Kasumi-1 (cell line): ENCODE results near the gene GPR150.

Experiments
- DNase-seq, 2 experiments: peaks; one replicate each; lab custom pipeline; 2025; lab: John Stamatoyannopoulos, UW

The GPR150 gene

GRCh38 chr5:95652849-95653248, 33.0 kb downstream of the GPR150 start:
- no peak for DNase-seq

DNA sequence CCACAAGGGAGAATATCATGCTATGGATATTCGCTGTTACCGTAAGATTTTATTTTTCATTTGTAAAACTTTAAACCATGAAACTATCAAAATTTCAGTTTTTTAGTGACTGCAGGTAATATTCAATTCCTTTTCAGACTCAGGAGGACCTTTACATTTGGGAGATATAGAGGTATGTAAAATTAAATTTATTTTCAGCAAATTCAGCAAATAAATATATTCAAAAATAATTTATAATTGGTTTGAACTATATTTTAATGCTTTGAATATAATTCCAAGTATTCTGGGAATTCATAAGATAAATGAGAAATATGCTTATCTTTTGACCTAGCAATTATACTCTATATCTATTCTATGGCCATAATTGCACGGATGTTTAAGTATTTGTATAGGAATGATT, 34.3 kb downstream of the GPR150 start:
- no peak for DNase-seq

GRCh38 chr5:95655575-95655974, 35.7 kb downstream of the GPR150 start:
- DNase-seq: no peak

GRCh38 chr5:95660060-95660459, 40.2 kb downstream of the GPR150 start:
- no peak for DNase-seq

GRCh38 chr5:95662946-95663345, 43.1 kb downstream of the GPR150 start:
- no peak for DNase-seq

DNA sequence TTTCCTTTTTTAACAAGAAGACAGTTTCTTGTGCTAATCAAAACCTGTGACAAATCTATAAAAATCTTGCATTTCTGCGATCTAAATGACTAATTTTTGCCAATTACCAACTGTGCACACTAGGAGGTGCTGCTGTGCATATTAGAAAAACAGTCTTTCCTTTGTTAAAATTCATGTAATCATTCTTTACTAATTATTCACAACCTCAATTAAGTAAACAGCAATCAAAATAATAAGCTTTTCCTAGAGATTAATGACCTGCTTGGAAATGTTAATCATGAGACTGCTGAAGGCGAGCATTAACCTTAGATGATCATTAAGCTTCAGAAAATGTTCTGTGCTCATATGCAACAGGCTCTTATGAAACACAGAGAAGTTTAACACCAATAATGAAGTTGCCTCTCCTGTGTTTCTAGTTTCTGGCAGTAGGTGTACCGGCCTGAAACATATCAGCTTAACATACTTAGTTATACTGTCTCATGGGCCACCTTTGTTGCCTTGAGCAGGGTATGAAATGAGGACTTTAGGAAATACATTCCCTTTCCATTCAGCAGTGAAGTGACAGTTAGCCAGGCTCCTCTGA, 44.4 kb downstream of the GPR150 start:
- peak; percentile 55 to 67 for DNase-seq

GRCh38 chr5:95667061-95667618, 47.3 kb downstream of the GPR150 start:
- peak; percentile 36 to 43 for DNase-seq

GRCh38 chr5:95667678-95668077, 47.8 kb downstream of the GPR150 start:
- DNase-seq: no peak

GRCh38 chr5:95668216-95668615, 48.3 kb downstream of the GPR150 start:
- no peak for DNase-seq

GRCh38 chr5:95668728-95669127, 48.8 kb downstream of the GPR150 start:
- DNase-seq: peak; percentile 43 to 58

DNA sequence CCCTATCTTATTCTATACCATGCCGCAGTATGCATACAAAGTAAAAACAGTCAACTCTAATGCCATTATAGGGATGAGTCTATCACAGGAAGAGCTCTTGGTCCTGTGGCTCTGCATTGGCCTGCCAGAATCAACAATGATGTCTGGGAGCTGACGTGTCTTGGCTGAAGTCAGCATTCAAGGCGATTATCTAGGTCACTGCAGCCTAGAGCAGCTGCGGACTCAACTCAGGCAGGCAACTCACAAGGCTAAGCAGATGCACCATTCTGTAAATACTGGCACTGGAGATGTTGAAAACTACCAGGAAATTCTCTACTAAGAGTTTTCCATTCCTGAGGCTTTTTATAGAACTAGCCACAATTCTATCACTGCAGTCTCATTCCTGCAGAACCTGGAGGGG, 49.7 kb downstream of the GPR150 start:
- DNase-seq: no peak

- DNase-seq: no peak
Observed at GRCh38 chr5:95669985-95670384, 50.1 kb downstream of the GPR150 start.

DNA sequence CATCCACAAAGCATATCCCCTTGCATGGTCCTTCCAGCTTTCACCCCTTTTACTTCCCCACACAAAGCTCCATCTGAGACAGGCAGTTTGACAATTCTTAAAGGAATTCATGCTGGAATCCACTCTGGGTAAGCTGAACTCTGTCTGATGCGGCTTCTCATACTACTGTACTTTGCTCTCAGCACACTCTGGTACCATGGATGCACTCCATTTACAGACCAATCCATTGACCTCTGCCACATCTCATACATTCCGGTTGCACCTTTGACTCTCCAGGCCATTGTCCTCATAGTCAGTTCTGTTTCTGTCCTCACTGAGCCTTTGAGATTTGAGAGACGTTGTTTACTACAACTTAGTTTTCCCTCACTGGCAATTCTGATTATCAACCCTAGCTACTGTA, 50.7 kb downstream of the GPR150 start:
- no peak for DNase-seq
